ENCODE measurements around the gene SLC22A9.

DNA sequence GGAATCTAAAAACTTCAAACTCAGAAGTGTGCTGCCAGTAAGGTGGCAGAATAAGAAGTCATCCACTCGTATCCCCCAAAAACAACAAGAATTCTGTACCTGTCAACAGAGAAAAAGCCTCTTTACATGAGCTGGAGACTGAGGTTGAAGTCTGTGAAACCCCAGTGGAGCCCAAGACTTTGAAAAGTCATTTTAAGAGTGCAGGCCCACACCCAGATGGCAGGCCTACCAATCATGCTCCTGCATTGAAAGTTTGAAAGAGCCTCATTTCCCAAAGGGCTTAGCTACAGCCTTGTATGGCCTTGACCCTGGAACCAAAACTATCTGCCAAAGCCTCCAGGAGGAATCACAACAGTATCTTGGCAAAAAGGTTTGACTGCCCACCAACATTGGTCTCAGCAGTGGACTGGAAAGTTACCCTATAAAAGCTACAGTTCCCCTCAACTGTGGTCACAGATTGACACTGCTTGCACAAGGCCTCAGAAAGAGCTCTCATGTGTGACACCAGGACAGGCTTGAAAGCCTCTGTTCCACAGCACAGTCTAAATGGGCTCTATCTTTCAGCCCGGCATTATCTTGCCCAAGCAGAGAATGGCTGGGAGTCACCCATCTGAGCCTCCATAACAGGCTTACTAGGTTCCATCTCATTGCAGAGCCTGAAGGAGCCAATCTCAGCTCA lies 47.7 kb downstream of the SLC22A9 start:
- TF ChIP-seq, protein P1, sequence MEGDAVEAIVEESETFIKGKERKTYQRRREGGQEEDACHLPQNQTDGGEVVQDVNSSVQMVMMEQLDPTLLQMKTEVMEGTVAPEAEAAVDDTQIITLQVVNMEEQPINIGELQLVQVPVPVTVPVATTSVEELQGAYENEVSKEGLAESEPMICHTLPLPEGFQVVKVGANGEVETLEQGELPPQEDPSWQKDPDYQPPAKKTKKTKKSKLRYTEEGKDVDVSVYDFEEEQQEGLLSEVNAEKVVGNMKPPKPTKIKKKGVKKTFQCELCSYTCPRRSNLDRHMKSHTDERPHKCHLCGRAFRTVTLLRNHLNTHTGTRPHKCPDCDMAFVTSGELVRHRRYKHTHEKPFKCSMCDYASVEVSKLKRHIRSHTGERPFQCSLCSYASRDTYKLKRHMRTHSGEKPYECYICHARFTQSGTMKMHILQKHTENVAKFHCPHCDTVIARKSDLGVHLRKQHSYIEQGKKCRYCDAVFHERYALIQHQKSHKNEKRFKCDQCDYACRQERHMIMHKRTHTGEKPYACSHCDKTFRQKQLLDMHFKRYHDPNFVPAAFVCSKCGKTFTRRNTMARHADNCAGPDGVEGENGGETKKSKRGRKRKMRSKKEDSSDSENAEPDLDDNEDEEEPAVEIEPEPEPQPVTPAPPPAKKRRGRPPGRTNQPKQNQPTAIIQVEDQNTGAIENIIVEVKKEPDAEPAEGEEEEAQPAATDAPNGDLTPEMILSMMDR (IDR thresholded peaks at IDR 0.05), result no peak
- TF ChIP-seq POLR2A (IDR thresholded peaks at IDR 0.05) (no peak), EP300 (IDR thresholded peaks at IDR 0.05) (no peak), POLR2AphosphoS5 (IDR thresholded peaks at IDR 0.05) (no peak)

Data from sigmoid colon (tissue), 4 donors.